Chondrocyte (in vitro differentiated cells): ENCODE data around the gene TFEC. TPM values are rescaled to one million over a fixed set of nuclear protein-coding genes. Genes with fewer than 3 reads are reported as not detected.

ENCODE experiments used
- DNase-seq: peaks from one replicate; pipeline ENCODE4 v3.0.0; 2021; ENCODE audit warnings: mixed read lengths, low spot score
- H3K27ac Mint-ChIP-seq: one replicate; pipeline ENCODE4 v1.8.0; 2021; ENCODE audit warnings: mild to moderate bottlenecking, moderate library complexity, mixed read lengths; ENCODE audit not compliant: unreplicated experiment
- H3K27me3 Mint-ChIP-seq: 2 replicates; pipeline ENCODE4 v1.8.0; 2021; ENCODE audit warnings: low read depth, mixed read lengths
- H3K36me3 Mint-ChIP-seq: 2 replicates; pipeline ENCODE4 v1.8.0; 2021; ENCODE audit warnings: low read depth, mixed read lengths
- H3K4me1 Mint-ChIP-seq: 2 replicates; pipeline ENCODE4 v1.8.0; 2021; ENCODE audit warnings: low read depth, mild to moderate bottlenecking, mixed read lengths
- H3K4me3 Mint-ChIP-seq: one replicate; pipeline ENCODE4 v1.8.0; 2021; ENCODE audit warnings: mild to moderate bottlenecking, moderate library complexity, mixed read lengths; ENCODE audit not compliant: unreplicated experiment
- H3K9me3 Mint-ChIP-seq: 2 replicates; pipeline ENCODE4 v1.8.0; 2021; ENCODE audit warnings: low read depth, mixed read lengths
- CTCF ChIP-seq: fragments of 200-600 bp; sonication (generic); IDR thresholded peaks from 2 replicates; pipeline ENCODE4 v1.5.0; 2021; ENCODE audit warnings: antibody characterized with exemption, mild to moderate bottlenecking, moderate library complexity
- total RNA-seq: library from RNA; stranded (reverse); gene quantifications from 3 replicates; pipeline ENCODE4 v1.2.1, GENCODE V29; 2021

Gene TFEC
- total RNA-seq, 1 donor from 2014 or later: 0.17 TPM

DNA sequence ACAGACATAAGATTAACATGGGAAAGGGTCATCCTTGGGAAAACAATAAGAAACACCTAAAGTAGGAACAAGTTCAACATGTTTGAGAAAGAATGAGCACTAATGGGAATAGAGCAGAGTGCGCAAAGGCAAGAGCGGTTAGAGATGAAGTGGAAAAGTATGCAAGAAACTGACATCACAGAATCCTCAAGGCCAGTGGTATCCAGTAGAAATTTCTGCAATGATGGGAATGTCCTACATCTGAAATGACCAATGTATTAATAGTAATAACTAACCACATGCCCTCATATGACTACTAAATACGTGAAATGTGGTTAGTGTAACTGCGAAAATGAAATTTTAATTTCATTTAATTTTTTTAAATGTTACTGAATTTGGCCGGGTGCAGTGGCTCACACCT, 54.8 kb downstream of the TFEC start:
- Mint-ChIP-seq H3K4me1 (no peaks in the 10 kb centered on the region), H3K27me3 (peaks cover 6% of the 10 kb centered on the region), H3K4me3 (no peak overlapping the region), H3K36me3 (no peaks in the 10 kb centered on the region), H3K27ac (no peak overlapping the region), H3K9me3 (no peaks in the 10 kb centered on the region)
- DNase-seq: no peak
- TF ChIP-seq CTCF: no peak

DNA sequence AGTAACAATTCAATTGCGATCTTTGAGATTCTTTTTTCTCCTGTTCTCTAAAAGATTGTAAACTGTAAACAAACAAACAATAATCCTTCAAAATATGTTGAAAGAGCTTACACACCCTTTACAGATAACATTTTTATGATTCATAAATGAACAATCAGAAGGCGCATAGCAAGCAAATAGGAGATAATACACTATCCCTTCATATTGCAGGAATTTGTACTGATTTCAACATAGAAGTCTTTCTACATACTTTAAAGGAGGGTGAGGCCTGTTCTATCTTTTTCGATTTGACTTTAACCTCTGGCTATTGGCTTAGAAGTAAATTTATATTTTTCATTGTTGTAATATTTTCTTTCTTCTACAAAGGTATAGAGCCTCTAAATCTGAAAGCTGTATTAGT, 57.2 kb downstream of the TFEC start:
- Mint-ChIP-seq H3K4me1 (no peaks in the 10 kb centered on the region), H3K36me3 (no peaks in the 10 kb centered on the region), H3K9me3 (no peaks in the 10 kb centered on the region), H3K27ac (no peak overlapping the region), H3K27me3 (peaks cover 6% of the 10 kb centered on the region), H3K4me3 (no peak overlapping the region)
- DNase-seq: no peak
- TF ChIP-seq CTCF: no peak

DNA sequence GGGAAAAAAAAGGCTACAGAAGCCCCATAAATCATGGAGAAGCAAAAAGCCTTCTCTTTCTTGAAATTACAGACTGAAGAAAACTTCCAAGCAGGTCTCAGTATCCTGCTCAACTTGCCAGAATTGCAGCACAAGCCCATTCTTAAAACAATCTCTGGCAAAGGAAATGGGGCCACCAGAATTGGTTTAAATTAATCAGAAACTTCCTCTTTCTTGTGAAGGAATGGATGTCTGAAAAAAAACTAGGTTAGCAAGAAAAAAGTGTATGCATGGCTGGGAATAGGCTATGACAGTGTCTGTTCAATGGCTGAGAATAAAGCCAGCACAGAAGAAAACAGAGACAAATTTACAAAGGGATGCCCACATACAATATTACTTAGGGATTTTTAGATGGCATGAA, 59.1 kb downstream of the TFEC start:
- no peak for TF ChIP-seq CTCF
- no peak for DNase-seq
- H3K27me3 Mint-ChIP-seq: peaks cover 2% of the 10 kb centered on the region

DNA sequence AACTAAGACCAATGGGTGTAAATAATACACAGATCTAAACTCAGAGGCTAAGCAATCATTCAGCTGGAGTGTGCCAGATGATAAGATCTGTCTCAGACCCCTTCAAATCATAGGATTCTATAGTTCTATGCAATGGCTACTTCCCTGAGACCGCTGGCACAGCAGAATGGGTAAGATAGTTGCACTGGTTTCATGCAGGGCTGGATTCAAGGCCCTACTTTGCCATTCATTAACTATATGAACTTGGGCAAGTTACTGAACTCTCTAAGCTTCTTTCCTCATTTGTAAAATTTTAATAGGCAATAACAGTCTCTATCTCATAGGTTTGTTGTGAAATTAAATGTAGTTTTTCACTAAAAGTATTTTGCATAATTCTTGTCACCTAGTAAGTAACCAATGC, 62.0 kb downstream of the TFEC start:
- no peaks in the 10 kb centered on the region for H3K27me3 Mint-ChIP-seq
- TF ChIP-seq CTCF: no peak
- peaks cover 5% of the 10 kb centered on the region for H3K4me1 Mint-ChIP-seq
- H3K9me3 Mint-ChIP-seq: no peaks in the 10 kb centered on the region
- no peak overlapping the region for H3K4me3 Mint-ChIP-seq
- DNase-seq: no peak
- H3K27ac Mint-ChIP-seq: no peak overlapping the region
- no peaks in the 10 kb centered on the region for H3K36me3 Mint-ChIP-seq

More for the DNA sequence above, 59.1 kb downstream of the TFEC start:
- H3K4me3 Mint-ChIP-seq: no peak overlapping the region
- no peak overlapping the region for H3K27ac Mint-ChIP-seq
- no peaks in the 10 kb centered on the region for H3K4me1 Mint-ChIP-seq
- no peaks in the 10 kb centered on the region for H3K36me3 Mint-ChIP-seq
- no peaks in the 10 kb centered on the region for H3K9me3 Mint-ChIP-seq

DNA sequence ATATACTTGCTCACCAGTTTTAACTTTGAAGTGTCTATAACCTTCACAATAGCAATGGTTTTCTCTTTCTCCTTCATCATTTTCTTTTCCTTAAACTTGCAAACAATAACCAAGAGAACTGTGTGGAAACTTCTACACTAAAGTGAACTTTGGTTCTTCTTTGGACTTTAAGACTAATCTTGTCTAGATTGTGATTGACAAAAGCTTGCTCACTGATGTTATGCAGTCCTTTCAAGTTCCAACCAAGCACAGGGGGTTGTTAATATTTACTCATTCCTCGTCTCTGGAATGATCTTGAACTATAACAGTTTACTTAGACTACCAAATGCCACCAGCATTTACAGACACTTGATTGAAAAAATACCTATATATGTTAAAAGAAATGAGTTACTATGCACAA, 62.4 kb downstream of the TFEC start:
- H3K9me3 Mint-ChIP-seq: no peaks in the 10 kb centered on the region
- H3K36me3 Mint-ChIP-seq: no peaks in the 10 kb centered on the region
- no peak overlapping the region for H3K27ac Mint-ChIP-seq
- no peak for TF ChIP-seq CTCF
- no peak overlapping the region for H3K4me3 Mint-ChIP-seq
- DNase-seq: no peak
- H3K4me1 Mint-ChIP-seq: peaks cover 5% of the 10 kb centered on the region
- H3K27me3 Mint-ChIP-seq: no peaks in the 10 kb centered on the region
